Measurements from ENCODE around the gene S1PR5.

- TF ChIP-seq ZNF207 (IDR thresholded peaks at IDR 0.05; ENCODE audit: borderline replicate concordance) (no peak), NR2C2 (IDR thresholded peaks at IDR 0.05; ENCODE audit: borderline replicate concordance, control insufficient read depth, insufficient read length, low read depth) (no peak), BACH1 (IDR thresholded peaks at IDR 0.05; ENCODE audit: borderline replicate concordance) (no peak), POLR2A (IDR thresholded peaks at IDR 0.05; ENCODE audit: low read depth, low read length) (no peak), BHLHE40 (IDR thresholded peaks at IDR 0.05; ENCODE audit: borderline replicate concordance in 1 of 2, low read depth in 2 of 2, low read length in 1 of 2) (no peak)
- TF ChIP-seq, protein P1, sequence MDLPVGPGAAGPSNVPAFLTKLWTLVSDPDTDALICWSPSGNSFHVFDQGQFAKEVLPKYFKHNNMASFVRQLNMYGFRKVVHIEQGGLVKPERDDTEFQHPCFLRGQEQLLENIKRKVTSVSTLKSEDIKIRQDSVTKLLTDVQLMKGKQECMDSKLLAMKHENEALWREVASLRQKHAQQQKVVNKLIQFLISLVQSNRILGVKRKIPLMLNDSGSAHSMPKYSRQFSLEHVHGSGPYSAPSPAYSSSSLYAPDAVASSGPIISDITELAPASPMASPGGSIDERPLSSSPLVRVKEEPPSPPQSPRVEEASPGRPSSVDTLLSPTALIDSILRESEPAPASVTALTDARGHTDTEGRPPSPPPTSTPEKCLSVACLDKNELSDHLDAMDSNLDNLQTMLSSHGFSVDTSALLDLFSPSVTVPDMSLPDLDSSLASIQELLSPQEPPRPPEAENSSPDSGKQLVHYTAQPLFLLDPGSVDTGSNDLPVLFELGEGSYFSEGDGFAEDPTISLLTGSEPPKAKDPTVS (IDR thresholded peaks at IDR 0.05; ENCODE audit: low read depth, low read length): no peak
- TF ChIP-seq, protein P2, sequence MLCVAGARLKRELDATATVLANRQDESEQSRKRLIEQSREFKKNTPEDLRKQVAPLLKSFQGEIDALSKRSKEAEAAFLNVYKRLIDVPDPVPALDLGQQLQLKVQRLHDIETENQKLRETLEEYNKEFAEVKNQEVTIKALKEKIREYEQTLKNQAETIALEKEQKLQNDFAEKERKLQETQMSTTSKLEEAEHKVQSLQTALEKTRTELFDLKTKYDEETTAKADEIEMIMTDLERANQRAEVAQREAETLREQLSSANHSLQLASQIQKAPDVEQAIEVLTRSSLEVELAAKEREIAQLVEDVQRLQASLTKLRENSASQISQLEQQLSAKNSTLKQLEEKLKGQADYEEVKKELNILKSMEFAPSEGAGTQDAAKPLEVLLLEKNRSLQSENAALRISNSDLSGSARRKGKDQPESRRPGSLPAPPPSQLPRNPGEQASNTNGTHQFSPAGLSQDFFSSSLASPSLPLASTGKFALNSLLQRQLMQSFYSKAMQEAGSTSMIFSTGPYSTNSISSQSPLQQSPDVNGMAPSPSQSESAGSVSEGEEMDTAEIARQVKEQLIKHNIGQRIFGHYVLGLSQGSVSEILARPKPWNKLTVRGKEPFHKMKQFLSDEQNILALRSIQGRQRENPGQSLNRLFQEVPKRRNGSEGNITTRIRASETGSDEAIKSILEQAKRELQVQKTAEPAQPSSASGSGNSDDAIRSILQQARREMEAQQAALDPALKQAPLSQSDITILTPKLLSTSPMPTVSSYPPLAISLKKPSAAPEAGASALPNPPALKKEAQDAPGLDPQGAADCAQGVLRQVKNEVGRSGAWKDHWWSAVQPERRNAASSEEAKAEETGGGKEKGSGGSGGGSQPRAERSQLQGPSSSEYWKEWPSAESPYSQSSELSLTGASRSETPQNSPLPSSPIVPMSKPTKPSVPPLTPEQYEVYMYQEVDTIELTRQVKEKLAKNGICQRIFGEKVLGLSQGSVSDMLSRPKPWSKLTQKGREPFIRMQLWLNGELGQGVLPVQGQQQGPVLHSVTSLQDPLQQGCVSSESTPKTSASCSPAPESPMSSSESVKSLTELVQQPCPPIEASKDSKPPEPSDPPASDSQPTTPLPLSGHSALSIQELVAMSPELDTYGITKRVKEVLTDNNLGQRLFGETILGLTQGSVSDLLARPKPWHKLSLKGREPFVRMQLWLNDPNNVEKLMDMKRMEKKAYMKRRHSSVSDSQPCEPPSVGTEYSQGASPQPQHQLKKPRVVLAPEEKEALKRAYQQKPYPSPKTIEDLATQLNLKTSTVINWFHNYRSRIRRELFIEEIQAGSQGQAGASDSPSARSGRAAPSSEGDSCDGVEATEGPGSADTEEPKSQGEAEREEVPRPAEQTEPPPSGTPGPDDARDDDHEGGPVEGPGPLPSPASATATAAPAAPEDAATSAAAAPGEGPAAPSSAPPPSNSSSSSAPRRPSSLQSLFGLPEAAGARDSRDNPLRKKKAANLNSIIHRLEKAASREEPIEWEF (IDR thresholded peaks at IDR 0.05; ENCODE audit: insufficient replicate concordance, low read depth, low read length): no peak
Observed at GRCh38 chr19:10546817-10547216, 29.6 kb upstream of the S1PR5 start.

Data from GM12878 (cell line).